HG03025 (cell line): ENCODE data around the gene CCDC154.

Experiments
- ATAC-seq: cut with Tn5 transposase; IDR thresholded peaks from one replicate; pipeline ENCODE4 v1.9.1; 2021; ENCODE audit warnings: mild to moderate bottlenecking, moderate library complexity; ENCODE audit not compliant: unreplicated experiment, low FRiP score

The CCDC154 gene

GRCh38 chr16:1398351-1398750, 46.0 kb downstream of the CCDC154 start:
- no peak for ATAC-seq

DNA sequence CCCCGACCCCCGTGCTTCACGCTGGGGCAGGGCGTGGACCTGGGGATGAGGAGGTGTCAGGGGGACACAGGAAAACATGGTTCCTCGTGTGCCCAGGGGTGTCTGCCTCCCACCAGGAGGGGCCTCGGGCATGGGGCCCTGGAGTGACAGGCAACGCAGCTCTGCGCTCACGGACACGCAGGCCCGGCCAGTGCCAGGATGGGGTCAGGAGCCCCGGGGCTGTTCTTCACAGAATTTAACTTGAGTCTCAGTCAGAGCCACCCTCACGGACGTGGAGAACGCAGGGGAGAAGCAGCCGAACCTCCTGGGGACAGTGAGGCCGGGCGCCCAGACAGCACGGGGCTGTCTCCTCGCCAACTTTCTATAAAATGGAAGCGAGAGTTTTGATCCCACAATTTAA, 46.6 kb downstream of the CCDC154 start:
- no peak for ATAC-seq

DNA sequence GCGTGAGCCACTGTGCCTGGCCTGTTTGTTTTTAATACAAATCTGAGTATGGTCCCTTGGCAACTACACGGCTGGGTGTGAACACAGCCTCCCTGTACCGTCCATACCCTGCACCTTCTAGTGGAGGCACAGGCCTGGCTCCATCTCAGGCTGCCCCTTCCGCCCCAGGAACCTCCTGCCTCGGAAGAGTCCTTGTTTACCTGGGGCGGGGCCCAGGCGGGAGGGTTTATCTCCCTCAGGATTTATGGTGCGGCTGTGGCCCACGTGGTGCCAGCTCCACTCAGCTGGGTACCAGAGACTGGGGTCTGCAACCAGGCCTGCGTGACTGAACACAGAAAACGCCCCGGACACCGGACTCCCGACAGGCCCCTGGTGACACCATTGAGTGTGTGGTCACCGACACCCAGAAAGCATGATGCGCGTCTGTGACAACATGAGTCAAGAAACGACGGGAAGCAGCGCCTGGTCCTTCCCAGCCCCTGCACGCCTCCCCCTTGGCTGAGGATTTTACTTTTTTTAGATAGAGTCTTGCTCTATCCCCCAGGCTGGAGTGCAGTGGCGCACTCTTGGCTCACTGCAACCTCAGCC, 48.8 kb downstream of the CCDC154 start:
- ATAC-seq: no peak

DNA sequence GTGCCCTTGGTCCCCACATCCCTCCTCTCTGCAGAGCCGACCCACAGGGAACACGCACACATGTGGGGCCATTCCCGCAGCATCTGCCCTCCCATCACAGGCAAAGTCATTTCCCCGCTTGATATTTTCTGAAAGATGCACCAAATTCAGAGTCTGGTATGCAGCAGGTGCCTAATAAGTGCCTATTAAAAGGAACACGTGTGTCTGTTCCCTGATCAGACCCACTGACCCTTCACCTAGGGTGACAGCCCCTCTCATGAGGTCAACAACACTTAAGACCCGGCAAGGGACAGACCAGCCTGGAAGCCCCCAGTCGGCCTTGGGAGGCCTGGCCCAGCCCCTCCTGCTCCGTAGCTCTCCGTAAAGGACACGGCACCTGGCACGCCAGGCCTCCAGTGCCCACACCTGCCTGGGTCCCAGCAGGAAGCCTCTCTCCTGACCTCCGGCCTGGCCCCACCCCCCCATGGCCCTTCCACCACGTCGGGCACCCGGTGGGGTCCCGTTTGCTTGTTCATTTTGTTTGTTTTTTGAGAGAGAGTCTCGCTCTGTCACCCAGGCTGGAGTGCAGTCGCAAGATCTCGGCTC, 49.9 kb downstream of the CCDC154 start:
- ATAC-seq: no peak

- no peak for ATAC-seq
Observed at GRCh38 chr16:1393613-1394176, 50.7 kb downstream of the CCDC154 start.

- ATAC-seq: no peak
Observed at GRCh38 chr16:1392826-1393225, 51.5 kb downstream of the CCDC154 start.

DNA sequence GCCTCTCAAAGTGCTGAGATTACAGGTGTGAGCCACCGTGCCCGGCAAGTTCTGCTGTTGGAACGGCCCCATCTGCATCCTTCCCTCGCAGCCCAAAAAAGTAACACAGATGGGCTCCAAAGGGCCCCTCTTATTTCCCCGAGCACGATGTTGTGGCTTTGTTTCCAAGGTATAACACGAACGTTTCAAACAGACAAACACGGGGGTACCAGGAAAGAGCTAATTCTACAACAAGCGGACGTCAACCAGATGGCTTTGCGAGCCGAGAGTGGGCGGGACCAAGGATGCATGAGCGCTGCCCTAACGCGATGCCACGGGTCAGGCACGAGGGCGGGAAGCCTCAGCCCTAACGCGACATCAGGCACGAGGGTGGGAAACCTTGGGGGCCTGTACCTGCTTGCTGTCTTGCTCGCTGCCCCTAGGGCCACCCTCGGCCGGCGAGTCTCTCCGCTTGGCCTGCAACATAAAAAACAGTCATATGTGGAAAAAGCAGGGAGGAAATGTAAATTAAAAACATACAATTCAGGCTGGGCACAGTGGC, 54.0 kb downstream of the CCDC154 start:
- ATAC-seq: no peak

GRCh38 chr16:1389762-1390161, 54.6 kb downstream of the CCDC154 start:
- ATAC-seq: no peak

DNA sequence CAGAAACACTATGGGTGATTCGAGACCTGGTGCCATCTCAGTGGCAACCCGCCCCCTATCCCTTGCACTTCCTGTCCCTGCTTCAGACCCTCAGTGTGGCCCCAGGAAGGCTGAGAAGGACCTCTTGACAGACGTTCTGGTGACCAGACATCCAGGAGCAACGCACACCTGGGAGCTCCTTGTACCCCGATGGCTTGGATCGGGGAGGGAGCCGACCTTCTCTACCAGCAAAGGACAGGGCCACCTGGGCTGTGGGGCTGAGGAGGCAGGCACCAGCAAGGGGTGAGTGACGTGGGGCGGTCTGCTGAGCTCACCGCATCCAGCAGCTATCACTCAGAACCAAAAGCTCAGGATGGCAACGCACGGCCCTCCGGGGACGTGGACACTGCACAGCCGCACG, 57.0 kb downstream of the CCDC154 start:
- ATAC-seq: no peak

GRCh38 chr16:1385232-1385631, 59.1 kb downstream of the CCDC154 start:
- ATAC-seq: no peak
